Renal pelvis (tissue), 4 donors: Measurements from ENCODE around the gene SLC12A5. TPM values are rescaled to one million over a fixed set of nuclear protein-coding genes. Genes with fewer than 3 reads are reported as not detected.

Source experiments
- DNase-seq: peaks from one replicate; pipeline ENCODE4 v3.0.0-alpha.2; 2013
- polyA plus RNA-seq, 3 donors: library from polyadenylated mRNA; unstranded; fragments of 120-200 nt; gene quantifications; one replicate each; pipeline ENCODE4 v1.2.1, GENCODE V29; 2013; ENCODE audit not compliant: insufficient read length in 3 of 3

The SLC12A5 gene
- polyA plus RNA-seq, 3 donors: 2.3 to 3.4 (median 3.0) TPM

DNA sequence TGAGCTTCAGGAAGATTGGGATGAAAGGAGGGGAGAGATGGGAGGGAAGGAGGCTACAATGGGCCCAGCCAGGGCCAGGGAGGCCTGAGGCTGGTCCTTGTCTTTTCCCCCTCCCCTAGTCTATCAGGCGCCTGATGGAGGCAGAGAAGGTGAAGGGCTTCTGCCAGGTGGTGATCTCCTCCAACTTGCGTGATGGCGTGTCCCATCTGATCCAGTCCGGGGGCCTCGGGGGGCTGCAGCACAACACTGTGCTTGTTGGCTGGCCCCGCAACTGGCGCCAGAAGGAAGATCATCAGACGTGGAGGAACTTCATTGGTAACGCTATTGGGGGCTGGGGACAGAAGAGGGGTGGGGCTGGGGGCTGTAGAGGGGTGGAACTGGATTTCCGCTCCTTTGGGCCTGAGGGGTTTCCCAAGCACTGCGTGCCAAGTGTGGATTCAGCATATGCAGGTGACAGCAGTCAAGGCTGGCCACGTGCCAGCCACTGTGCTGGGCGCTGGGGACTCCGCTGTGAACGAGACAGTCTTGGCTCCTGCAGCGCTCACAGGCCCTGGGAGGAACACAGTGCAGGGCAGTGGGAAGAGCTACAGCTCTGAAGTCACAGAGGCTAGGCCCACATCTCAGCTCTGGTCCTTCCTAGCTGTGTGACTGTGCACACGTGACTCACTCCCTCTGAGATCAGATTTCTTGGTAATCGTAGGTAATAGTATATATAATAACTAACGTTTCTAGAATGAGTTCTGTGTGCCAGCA lies 22.7 kb downstream of the SLC12A5 start:
- no peak for DNase-seq

DNA sequence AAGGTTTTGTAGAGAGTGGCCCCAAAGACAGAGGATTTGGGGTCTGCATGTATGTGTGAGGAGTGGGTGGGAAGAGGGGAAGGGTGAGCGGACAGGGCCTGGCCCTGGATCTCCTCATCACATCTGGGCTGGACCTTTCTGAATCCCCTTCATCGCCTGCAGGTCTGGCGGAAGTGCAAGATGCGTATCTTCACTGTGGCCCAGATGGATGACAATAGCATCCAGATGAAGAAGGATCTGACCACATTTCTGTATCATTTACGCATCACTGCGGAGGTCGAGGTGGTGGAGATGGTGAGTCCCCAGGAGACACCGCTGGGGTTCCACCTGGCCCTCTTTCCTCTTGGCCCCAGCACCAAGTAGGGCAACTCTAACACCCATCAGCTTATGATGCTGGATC lies 24.4 kb downstream of the SLC12A5 start:
- no peak for DNase-seq

DNA sequence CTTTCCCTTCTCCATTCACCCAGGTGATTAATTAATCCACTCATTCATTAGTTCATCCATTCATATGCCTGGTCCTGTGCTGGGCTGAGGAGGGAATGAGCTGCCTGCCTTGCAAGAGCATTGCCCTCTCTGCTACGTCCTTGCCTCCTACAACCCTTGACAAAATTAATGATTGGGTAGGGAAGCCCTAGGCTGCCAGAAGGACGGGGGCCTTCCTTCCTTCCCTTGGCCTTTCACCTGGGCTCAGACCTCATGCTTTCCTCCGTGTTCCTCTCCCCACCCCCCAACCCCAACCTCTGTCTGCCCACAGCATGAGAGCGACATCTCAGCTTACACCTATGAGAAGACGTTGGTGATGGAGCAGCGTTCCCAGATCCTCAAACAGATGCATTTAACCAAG lies 25.6 kb downstream of the SLC12A5 start:
- DNase-seq: no peak

DNA sequence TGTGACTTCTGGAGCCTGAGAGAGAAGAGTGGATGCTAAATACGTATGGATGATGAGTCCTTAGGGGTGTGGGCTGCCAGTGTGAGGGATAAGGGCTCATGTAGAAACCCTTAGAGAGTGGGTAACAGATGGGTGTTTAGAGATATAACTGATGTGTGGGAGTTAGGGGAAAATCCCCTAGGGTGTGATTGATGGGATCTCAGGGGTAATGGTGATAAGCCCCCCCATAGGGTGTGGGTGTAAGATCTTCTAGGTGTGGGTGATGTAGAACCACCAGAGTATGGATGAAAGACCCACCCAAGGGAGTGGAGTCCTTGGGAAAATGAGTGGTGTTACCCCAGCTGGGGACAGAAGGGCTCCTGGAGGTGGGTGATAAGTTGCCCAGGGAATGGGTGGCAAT lies 26.3 kb downstream of the SLC12A5 start:
- no peak for DNase-seq

DNA sequence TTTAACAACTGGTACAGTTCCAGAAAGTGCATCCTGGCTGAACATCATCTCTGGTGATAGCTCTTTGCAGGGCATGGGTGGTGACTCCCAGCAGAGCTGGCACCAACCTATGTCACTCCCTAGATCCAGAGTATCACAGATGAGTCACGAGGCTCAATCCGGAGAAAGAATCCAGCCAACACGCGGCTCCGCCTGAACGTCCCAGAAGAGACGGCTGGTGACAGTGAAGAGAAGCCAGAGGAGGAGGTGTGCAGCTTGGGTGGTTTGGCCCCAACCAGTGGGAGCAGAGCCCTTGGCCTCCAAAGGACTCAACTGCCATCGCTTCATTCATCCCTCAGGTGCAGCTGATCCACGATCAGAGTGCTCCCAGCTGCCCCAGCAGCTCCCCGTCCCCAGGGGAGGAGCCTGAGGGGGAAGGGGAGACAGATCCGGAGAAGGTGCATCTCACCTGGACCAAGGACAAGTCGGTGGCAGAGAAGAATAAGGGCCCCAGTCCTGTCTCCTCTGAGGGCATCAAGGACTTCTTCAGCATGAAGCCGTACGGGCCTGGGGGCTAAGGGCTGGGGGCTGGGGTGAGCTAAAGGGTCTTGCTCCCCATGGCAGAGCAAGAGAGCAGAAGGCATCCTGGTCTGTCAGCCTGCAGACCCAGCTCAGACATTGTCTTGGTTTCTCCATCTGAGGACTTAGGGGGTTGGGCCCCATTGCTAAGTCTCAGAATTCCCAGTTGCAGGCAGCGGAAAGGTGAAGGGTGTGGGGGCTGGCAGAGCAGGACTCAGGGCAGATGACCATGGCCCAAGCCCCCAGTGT lies 27.2 kb downstream of the SLC12A5 start:
- no peak for DNase-seq

DNA sequence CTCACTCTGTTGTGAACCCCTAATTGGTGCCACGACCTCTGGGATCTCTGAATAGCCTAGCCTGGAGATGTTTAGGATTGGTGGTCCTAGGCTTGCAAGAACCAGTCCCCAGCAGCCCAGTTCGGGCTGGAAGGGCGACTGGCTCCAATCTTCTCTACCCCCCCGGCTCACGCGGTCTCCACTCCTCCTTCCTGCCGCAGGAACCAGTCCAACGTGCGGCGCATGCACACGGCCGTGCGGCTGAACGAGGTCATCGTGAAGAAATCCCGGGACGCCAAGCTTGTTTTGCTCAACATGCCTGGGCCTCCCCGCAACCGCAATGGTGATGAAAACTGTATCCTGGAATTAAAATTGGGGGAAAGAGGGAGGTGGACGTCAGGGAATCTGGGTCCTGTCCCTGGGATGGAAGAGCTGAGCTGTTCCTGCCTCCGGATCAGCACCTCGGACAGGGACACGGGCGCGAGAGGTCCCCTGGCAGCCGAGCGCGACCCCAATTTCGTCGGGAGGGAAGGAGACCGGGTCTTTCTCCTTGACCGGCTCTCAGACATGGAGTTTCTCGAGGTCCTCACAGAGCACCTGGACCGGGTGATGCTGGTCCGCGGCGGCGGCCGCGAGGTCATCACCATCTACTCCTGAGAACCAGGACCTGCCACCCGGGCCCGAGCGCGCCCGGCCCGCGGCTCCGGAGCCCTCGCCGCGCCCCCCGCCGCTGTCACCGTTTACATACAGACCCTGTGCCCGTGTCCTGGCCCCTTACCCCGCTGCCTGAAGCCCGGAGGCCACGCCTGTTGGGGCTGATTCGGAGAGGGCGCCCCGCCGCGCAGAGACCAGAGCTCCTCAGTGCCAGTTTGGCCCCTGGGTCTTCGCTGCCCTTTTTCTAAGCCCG lies 28.2 kb downstream of the SLC12A5 start:
- DNase-seq: peak; percentile 69

DNA sequence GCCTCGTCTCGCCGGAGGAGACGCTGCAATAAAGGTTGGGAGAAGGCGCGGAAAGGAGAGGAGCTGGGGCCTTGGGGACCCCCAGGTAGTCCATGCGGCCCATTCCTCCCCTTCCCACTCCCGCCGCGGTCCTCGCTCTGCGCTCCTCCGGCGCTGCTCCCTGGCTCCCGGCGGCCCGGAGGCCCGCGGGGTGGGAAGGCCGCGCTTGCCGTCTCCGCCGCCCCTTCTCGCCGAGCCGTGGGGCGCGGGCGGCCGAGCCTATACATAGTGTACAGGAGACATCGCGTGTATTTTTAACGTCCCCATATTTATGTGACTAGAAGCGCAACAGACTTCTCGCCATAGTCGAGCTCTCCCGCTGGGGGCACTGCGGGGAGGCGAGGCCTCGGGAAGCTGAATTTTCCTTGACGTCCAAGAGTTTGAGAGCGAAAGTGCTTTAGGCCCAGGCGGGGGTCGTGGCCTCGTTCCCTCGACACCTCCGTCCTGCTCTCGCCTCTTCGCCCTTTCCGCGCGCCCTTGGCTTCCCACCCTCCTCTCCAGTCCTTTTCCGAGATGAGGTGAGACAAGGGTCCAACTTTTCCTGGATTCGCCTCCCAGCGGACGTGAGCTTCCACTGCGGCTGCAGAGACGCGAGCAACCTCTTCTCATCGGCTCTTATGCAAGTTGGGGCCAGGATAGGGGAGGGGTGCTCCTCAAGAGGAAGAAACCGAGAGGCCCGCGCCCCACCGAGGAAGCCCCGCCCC lies 29.0 kb downstream of the SLC12A5 start:
- no peak for DNase-seq

DNA sequence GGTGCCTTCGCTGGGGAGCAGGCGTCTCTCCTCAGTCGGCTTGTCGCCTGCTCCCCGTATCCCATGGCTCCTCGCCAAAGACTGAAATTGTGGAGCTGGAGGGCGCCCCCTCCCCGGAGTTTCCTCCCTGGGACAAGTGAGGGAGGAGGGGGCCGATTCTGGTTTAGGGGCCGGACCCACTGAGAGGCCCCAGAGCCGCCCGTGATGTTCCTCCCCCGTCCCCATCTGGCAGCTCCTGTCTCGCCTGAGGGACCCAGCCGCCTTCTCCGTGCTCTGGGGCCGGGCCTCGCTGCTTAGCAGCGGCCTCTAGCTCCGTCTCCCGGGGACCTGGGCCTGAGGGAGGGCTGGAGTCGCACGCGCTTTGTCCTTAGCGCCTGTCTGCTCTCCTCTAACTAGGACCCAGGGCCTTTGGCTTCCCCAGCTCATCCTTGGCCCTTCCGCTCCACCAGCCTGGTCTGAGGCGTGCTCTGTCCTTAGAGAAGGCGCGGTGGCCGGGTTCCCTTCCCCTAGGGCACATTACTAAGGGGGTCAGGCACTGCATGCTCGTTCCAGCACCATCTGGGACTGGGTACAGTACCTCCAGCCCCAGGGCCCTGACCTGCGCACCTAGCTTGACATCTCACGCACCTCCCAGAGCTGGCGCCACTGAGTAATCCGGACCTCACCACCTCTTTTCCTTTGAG lies 29.7 kb downstream of the SLC12A5 start:
- peak; percentile 36 for DNase-seq

DNA sequence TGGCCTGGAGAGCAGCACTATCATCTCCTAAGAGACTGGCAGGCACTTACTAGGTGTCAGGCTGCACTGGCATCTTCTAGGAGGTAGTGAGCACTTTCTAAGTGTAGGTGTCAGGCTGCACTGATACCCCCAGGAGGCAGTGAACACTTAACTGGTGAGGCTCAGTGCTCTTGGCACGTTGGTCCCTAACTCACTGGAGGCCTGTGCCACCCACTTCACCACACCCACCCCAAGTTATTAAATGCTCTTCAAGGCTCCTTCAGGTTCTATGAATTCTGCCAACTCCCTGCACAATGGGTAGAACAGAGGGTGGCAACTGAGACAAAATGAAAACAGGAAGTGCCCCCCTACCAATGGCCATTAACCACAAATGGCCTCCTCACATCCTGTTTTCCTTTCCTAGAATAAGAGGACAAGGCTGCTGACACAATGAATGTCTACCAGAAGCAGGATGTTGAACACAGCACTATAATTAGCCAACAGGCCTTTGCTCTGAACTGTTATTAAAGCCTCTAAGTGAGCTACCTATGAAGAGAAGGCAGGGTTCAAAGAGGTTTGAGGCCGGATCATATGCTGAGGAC lies 31.4 kb downstream of the SLC12A5 start:
- DNase-seq: no peak

DNA sequence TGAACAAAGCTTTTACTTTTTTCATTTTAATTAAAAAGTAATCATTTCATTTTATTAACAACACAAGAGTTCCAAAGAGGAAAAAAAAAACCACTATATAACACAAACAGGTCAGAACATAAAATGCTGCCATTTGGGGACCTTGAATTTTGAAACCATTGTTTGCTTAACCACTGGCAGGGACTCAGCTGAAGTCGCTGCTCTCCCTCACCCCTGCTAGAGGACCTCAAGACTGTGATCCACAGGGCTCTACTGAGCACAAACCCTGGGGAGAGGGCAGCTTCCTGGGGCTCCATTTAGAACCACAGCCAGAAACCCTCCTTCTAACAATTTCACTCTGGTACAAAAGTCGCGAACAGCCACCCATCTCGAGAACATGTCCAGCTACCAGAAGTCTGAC lies 32.0 kb downstream of the SLC12A5 start:
- DNase-seq: no peak

DNA sequence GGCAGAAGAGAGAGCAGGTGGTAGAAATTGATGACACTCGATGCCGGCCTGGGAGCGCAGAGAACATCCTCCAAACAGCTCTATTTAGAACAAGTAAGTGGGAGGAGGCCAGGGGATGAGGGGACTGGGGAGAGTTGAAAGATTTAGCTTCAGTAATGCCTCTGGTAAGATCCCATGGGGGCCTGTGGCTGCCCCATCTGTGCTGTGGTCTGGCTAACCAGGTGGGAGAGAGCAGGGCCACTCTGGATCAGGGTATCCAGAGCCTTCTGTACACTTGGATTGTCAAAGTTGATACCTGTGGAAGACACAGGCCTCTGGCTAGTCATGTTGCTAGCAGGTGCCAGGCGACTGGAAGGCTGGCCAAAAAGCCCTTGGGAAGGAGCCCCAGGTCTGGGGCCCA lies 33.1 kb downstream of the SLC12A5 start:
- no peak for DNase-seq

DNA sequence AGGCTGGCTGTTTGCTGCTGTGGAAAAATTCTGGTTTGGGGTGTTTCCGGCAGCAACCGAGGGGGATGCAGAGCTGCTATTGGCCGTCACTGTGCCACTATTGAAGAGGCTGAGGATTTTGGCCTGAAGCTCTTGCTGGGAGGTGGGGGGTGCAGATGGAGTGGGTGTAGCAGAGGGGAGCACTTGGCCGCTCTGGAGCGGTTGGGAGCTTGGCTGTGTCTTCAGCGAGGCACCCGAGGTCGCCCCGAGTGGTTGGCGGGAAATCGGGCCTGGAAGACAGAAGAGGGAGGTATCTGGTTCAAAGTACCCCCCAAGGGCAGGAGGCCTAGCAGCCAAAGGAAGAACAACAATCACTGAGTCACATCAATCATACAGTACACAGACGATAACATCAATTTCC lies 33.6 kb downstream of the SLC12A5 start:
- DNase-seq: no peak

DNA sequence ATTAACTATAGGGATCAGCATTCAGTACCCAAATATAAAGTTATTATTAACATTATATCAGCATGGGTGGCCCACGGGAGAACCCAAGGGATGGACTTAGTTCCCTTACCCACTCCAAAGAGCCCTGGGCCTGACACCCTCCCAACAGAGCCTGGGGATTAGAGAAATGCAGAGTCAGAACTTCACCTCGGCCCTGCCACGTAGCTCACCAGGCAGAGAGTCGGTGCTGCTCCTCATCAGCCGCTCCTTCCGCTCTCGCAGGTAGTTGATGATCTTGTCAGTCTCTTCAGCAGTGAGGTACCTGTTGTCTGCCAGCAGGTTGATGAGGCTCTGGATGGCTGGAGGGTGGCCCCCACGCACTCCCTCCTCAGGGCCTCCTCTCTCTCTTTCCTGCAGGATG lies 34.1 kb downstream of the SLC12A5 start:
- DNase-seq: no peak

DNA sequence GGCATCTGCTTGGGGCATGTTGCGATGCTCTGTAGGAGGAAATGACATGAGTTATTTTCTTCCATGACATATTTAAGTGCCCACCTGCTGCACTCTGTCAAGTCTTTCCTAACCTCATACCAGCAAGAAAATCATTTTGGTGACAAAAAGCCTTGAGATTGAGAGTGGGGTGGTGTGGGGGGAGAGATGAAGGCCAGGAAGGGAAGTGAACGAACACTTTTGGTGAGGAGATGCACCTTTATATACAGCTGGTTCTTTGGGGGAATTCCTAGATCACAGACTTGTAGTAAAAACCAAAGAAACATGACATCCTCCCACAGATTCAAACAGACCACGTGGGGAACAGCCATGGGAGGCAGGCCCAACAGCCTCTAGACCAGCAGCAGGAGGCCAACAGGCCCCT lies 34.6 kb downstream of the SLC12A5 start:
- DNase-seq: no peak

DNA sequence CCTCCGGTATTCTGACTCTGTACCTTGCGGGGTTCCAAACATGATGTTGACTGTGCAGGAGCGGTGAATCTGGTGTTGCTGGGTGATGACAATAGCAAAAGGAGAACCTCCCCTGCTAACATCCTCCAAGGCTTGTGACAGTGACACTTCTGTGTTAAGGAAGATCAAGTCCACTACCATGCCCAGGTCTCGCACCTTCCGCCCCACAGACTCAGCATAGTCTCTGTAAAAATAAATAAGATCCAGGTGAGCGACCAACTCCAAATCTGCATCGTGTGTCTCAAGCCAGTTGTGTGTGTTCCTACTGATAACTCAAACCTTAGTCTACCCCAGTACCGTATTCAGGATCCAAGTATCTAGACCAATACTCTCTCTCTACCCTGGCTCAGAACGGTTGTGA lies 36.0 kb downstream of the SLC12A5 start:
- no peak for DNase-seq

DNA sequence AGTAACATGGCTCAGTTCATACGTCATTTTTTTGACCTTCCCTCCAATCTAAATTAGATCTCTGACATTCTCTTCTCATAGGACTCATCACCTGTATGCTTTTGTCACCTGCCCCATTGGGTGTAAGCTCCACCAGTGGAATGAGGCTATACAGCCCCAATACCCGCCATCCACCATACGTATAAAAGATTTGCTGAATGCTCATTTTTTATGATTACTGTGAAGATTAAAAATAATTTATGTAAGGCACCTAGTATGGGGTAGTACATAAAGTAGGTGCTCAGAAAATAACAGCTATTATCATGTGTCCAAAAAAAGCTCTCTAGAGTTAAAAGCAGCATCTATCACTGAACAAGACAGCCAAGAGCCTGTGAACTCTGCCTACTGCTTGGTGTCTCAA lies 36.7 kb downstream of the SLC12A5 start:
- no peak for DNase-seq

DNA sequence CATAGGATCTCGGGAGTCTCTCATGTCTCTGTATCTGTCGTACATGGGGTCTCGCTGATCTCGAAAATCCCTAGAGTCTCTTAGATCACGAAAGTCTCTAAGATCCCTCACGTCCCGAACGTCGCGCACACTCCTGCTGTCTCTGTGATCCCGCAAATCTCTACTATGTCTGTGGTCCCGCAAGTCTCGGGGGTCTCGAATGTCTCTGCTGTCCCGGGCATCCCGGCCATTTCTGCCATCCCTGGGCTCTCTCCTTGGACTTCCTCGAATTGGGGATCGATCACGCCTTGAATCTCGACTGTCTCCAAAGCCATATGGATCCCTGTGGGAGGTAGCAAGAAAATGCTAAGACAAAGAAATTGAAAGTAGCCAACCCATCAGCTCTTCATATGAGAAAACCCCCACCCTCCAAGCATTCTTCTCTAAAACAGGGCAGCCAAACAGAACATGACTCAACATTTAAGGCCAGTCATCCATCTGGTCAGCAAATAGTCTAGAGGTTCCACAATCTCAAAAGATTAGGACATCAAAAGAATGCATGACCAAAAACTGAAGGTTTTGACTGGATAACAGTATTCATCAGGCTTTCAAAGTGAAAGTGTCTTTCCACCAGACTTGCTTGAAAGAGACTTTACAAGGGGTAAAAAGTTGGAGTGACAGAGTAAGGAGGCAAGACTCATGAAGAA lies 41.3 kb downstream of the SLC12A5 start:
- no peak for DNase-seq

DNA sequence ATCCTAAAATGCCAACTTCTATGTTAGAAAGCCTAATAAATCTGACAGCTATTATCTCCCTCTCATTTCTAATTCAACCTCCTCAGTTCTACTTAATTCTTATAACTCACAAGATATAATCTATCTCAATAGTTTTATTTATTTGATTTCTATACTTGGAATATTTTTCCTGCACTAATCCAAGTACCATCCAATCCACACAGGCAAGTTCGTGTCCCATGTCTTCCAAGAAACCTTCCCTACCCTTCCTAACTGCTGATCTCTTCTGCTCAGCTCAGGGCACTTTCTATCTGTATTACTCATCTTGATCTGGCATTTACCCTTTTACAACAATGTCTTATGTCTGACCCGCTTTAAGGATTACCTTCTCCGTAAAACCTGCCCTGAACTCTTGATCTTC lies 42.6 kb downstream of the SLC12A5 start:
- DNase-seq: no peak

DNA sequence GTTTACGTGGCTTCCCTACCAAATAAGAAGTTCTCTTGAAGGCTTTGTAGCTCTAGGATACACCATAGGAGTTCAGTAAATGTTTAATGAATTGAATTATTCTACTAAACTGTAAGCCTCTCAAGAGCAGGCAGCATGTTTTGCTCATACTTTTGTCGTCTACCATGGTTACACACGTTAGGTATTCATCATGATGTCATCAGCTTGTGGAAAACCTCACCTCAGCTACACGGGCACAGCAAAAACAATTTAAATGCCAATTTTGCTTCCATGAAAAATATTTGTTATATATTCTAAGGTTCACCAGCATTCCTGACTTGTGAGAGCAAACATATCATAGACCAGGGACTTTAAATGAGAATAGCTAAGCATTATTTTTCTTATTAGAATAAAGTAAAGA lies 44.0 kb downstream of the SLC12A5 start:
- DNase-seq: no peak

DNA sequence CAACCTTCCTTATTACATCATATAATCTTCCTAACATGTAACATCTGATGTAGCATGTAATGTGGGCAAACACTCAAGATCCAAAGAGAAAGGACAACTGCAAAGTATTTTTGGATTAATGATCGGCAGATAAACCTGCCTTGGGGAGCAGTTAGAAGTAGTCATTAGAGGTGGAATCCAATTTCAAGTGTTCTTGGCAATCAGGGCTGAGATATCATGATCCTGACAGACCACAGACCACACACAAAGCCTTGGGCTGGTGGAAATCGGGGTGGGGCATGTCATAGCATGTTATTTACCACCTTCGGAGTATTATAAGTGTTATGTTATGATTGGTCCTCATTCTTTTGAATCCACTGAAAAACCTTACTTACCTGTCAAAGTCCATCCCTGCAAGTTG lies 44.4 kb downstream of the SLC12A5 start:
- DNase-seq: no peak
